ENCODE measurements around the gene ZNF273.
"Not testable (repeated sequence)": the region's sequence is repeated elsewhere in the genome, so short reads cannot be mapped to it uniquely, and the experiment has no call there.

ZNF273 gene

GRCh38 chr7:64877714-64878610, 25.1 kb upstream of the ZNF273 start:
- no peak for DNase-seq

- DNase-seq, result no peak
These were observed 24.4 kb upstream of the ZNF273 start for GRCh38 chr7:64878684-64879083.

DNA sequence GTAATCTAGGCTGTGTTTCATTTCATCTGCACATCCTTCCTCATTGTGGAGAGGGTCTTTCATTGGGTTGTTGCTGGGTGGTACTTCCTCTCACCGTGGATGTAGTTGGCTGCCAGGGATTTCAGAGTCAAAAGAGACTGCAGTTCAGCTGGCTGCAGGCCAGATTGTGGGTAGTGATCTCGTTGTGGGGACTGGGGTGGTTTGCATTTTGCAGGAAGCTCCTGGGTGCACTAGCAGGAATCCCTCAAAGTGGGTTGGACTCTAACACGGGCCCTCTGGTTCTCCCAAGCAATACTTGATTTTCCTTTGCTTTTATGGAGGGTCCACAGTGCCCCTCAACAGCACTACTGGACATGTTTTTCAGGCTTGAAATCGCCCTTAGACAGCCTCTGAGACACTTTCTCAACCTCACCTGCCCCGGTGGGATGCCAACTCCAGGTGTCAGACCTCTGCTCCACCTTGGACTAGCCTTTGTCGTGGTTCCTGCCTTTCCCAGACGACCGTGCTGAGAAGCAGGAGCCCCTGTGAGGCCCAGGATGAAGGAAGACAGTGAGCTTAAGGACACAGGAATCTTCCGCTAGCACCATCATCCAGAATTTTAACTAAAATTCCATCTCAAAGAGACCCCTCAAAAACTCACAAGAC, 23.9 kb upstream of the ZNF273 start:
- peak; percentile 23 for DNase-seq

DNA sequence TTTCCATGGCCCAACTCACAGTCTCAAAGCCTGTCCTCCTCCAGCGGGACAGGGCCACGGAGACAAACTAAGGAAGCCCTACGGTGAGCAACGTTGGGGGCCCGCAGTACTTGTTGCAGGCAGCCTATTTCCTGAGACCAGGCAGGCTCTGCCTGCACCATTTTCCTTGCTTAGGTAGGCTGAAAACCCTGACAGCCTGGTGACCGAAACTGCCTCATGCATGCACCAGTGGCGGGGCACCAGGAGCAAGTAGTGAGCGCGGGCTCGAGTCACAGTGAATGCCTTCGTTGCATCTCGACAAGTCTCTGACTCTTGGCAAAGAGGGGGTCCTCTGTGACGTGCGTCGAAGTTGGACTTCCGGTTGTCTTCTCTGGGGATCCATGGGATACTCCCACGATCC, 23.3 kb upstream of the ZNF273 start:
- no peak for DNase-seq

DNA sequence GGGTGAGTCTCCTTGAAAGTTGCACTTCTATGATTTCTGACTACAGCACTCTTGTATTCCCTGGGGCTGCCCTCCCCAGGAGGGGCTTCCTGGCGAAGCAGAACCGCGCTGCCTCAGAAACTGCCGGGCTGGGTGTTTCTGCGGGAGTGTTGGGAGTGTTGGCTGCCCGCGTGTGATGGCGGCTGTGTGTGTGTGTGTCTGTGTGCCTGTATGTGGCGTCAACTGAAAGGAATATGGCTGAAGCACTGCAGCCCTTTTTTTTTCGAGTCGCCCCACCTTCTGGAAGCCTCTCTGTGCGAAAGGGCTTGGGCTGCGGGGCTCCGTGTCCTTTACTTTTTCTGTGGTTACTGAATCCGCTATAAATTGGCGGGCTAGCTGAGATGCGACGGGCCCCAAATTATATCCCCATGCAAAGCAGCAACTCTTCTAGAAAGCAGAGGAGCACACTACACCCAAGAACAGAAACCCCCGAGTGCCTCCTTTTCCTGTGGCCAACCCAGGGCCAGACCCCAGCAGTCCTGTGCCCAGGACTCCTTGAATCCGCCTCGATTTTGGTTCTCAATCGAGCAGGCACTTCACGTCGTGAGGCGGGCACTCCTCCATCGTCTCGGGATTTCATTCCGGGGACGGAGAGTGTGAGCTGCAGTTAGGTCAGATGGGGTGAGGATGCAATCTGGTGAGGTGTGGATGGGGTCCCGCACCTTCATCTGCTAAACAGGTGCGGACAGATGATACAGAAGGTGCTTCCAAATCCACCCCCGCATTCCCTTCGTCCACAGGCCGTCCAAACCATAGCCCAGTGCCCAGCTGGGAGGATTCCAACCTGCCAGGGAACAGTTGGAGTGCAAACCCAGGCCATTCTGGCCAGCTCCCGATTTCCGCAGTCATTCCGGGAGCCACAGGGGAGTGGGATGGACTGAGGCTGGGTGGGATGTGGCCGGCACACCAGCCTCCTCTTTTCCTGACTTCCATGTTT, 22.5 kb upstream of the ZNF273 start:
- DNase-seq, result no peak

GRCh38 chr7:64881461-64882287, 21.4 kb upstream of the ZNF273 start:
- DNase-seq, result no peak

GRCh38 chr7:64882341-64883112, 20.5 kb upstream of the ZNF273 start:
- peak; percentile 55 for DNase-seq

DNA sequence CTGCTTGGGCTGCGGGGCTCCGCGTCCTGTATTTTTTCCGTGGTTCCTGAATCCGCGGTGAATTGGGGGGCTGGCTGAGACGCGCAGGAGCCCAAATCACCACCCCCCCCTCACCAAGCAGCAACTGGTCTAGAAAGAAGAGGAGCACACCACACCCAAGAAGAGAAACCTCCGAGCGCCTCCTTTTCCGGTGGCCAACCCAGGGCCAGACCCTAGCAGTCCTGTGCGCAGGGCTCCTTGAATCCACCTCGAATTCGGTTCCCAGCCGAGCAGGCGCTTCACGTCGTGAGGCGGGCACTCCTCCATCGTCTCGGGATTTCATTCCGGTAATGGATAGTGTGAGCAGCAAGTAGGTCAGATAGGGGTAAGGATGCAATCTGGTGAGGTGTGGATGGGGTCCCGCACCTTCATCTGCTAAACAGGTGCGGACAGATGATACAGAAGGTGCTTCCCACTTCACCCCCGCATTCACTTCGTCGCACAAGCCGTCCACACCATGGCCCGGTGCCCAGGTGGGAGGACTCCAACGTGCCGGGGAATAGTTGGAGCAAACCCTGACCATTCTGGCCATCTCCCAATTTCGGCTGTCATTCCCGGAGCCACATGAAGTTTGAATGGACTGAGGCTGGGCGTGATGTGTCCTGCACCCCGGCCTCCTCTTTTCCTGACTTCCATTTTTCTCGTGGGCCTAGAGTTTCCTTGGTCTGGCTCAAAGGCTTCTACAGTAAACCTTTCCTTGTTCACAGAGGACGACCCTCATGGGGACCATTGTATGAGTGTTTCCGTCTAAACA, 19.8 kb upstream of the ZNF273 start:
- no peak for DNase-seq

DNA sequence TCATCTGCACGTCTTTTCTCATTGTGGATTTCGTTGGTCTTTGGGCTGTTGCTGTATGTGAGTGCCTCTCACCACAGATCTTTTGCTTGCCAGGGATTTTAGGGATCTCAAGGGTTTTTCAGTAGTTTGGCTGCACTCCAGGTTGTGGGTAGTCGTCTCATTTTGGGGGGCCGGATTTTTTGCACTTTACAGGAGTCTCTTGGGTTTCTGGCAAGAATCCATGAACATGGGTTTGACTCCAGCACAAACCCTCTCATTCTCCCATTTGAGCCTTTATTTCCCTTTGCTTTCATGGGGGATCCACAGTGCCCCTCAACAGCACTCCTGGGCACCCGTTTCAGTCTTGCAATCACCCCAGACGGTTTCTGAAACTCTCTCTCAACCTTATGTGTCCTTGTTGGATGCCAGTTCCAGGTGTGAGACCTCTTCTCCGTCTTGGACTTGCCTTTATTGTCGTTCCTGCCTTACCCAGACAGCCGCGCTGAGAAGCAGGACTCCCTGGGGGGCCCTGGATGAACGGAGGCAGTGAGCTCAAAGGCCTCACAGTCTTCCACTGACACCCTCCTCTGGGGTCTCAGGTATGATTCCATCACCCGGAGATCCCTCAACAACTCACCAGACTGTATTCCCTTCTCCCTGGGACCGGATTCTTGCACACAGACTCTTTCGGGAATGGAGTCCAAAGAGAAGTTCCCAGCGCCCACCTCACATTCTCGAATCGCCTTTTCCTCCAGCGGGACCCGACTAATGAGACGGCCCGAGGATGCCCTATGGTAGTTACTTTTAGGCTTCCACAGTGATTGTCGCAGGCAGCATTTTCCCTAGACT, 18.8 kb upstream of the ZNF273 start:
- DNase-seq, result no peak

GRCh38 chr7:64884913-64885370, 18.1 kb upstream of the ZNF273 start:
- DNase-seq, result no peak

DNA sequence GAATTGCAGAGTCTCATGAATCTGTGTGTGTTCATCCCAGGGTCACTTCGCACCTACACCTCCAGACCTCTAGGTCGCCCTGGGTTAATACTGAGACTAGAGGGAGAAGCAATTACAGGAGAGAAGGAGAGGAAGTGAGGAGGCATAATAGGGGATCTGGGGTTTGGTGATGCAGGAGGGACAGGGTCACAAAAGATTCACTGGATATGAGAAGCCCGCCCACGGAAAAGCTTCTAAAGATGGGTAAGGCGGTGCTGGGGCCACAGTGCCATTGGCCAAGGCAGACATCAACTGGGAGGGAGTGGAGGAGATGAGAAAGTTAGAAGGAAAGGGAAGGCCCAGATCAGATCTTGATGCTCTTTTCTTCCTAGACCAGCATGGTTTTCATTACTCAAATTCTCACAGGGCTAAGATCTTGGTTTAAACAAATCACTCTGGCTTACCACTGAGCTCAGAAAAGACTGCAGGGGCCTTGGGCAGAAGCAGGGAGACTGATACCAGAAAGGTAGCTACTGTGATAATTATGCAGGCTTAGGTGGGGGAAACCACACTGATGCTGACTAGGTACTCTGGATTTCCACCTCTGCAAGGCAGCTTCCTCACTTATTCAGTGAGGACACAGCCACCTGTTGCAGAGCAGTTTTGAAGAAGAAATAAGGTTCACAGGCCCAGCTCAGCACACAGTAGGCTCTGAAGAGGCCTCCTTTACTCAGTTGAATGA, 17.4 kb upstream of the ZNF273 start:
- DNase-seq, result no peak

DNA sequence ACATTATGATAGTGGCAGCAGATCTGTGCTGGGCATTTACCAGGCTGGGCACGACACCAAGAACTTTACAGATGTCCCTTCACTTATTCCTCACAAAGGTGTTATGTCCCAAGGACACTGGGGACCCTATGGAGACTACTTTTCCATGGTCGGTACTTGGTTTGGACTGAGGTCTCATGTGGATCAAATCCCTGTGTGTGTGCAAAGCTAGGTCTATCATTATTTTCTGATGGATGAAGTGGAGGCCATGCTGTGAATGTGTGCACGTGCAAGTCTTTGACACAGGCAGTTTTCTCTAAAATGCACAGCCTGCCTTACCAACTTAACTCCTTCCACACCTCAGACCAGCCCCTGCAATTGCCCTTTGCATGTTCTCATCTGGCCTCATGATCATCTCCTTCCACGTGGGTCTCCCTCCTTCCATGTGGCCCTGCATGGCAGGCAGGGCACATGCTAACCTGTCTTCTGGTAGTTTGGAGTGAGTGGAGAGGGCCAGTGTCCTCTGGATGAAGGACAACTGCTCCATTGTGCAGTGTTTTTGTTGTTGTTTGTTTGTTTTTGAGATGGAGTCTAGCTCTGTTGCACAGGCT, 16.0 kb upstream of the ZNF273 start:
- DNase-seq, result no peak

GRCh38 chr7:64887756-64888508, 15.1 kb upstream of the ZNF273 start:
- DNase-seq, result peak; percentile 80

DNA sequence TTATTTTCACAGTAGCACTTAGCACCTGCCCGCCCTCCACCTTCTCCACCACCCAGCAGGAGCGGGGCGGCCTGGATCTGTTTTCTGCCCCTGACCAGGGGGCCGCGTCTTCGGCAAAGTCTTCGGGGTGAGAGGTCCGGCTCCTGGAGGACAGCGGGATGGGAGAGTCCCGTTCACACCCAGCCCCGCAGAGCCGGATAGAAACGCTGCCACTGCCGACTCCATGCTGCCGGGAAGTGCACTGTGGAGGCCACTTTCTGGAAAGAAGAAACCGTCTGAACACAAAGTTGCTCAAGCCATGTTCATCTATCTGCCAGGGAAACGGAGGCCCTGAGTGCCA, 14.5 kb upstream of the ZNF273 start:
- peak; percentile 37 for DNase-seq

DNA sequence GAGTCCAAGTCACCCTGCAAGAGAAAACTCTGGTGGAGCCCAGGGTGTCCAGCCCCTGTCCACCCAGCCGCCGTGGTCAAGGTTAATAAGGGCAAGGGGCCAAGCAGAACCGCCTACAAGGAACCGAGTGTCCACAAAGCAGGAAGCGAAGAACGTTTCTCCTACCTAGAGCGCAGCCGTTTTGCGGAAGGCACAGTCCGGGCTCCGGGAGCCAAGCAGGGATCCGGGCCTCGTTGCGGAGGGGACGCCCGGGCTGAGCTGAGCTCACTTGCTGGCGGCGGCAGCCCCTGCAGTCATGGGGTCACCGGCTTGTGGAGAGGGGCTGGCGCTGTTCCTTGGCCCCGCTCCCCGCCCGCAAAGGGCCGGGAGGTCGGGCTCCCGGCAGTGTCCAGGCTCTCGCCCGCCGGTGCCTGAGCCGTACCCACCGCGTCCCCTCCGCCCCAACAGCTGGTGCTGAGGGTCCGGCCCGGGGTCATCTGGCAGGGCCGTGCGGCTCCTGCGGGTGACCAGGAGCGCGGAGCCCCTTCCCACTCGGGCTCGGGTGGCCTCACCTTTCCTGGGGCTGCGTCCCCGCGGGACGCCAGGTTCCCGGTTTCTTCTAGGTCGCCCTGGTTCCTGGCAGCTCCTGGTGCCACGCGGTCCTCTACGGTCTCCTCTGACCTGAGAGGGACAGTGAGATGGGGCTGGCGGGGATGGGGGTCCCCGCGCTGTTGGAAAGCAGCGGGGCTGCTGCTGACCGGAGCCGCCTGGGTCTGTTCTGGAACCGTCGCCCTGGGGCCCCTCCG, 14.0 kb upstream of the ZNF273 start:
- peak; percentile 61 for DNase-seq

GRCh38 chr7:64889686-64890162, 13.3 kb upstream of the ZNF273 start:
- no peak for DNase-seq

DNA sequence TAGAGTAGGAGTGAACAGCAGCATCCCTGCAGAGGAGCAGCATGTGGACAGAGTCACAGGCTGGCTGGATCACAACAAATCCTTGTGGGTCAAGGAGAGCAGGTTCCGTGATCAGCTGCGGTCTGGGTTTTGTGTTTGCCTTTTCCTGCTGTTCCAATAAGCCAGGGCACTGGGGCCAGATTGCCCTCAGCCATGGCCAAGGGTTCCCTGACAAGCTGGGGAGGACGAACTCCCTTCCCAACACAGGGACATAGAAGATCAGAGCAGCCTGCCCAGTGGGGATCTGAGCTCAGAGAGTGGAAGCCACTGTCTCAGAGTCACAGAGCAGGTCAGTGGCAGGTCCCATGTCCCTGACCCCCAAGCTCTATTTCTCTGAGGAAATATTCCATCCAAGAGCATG, 12.8 kb upstream of the ZNF273 start:
- DNase-seq, result not testable (repeated sequence)

All from hematopoietic multipotent progenitor cell treated with erythropoietin and hydrocortisone succinate and interleukin-3 and kit ligand, for 4 days (in vitro differentiated cells).